Gastroesophageal sphincter (tissue), 4 donors: ENCODE results near the gene TTC9C. TPM values are rescaled to one million over a fixed set of nuclear protein-coding genes. Genes with fewer than 3 reads are reported as not detected.

Source experiments
- ATAC-seq: fragments of 150-250 bp; one replicate; pipeline ENCODE4 v1.9.1; 2016; ENCODE audit warnings: mild to moderate bottlenecking, moderate library complexity
- H3K27ac ChIP-seq, 4 donors: fragments of 200-600 bp; sonication (generic) in 3 of 4; 1 replicate in 3 of 4; 2 replicates in 1 of 4; pipeline ENCODE4 v1.5.1; 2016 to 2019
- H3K27me3 ChIP-seq: fragments of 200-600 bp; sonication (generic); one replicate; pipeline ENCODE4 v1.5.1; 2019
- H3K36me3 ChIP-seq, 2 donors: fragments of 200-600 bp; sonication (generic); one replicate each; pipeline ENCODE4 v1.5.1; 2019; ENCODE audit warnings: control low read depth in 1 of 2
- H3K4me1 ChIP-seq, 3 donors: fragments of 200-600 bp; sonication (generic); 1 replicate in 2 of 3; 2 replicates in 1 of 3; pipeline ENCODE4 v1.5.1; 2016 to 2019; ENCODE audit warnings: control low read depth in 2 of 3
- H3K4me3 ChIP-seq, 2 donors: fragments of 200-600 bp; sonication (generic); one replicate each; pipeline ENCODE4 v1.5.1; 2019; ENCODE audit warnings: mild to moderate bottlenecking in 1 of 2, moderate library complexity in 1 of 2
- H3K9me3 ChIP-seq, 3 donors: fragments of 200-600 bp; sonication (generic); one replicate each; pipeline ENCODE4 v1.5.1; 2017 to 2019; ENCODE audit warnings: control low read depth in 2 of 3
- EP300 ChIP-seq: sonication (generic); formaldehyde crosslinking; IDR thresholded peaks from one replicate; pipeline ENCODE4 v1.6.1; 2017; ENCODE audit warnings: antibody characterized with exemption, mild to moderate bottlenecking
- POLR2A ChIP-seq, 2 donors: fragments of 450-650 bp; IDR thresholded peaks; one replicate each; pipeline ENCODE4 v1.6.1; 2017; ENCODE audit warnings: antibody characterized with exemption in 2 of 2, mild to moderate bottlenecking in 2 of 2, moderate library complexity in 1 of 2
- POLR2AphosphoS5 ChIP-seq: sonication (generic); formaldehyde crosslinking; IDR thresholded peaks from one replicate; pipeline ENCODE4 v1.6.1; 2017; ENCODE audit warnings: antibody characterized with exemption
- WGBS, 2 donors: methylation state at CpG; one replicate each; pipeline ENCODE4 v1.1.5; 2018; ENCODE audit warnings: low coverage in 1 of 2; 5-methylcytosine and 5-hydroxymethylcytosine counted together
- total RNA-seq, 4 donors: library from RNA; depleted of rRNA; stranded (reverse); fragments of >200 nt; gene quantifications; one replicate each; pipeline ENCODE4 v1.1.0, GENCODE V29; 2016
- TF ChIP-seq, protein P1 (sequence below), 4 experiments: fragments of 200-600 bp in 2 of 4; fragments of 450-650 bp in 2 of 4; sonication (generic) in 1 of 4; IDR thresholded peaks; one replicate each; pipeline ENCODE4 v1.5.1; 2017 to 2019; ENCODE audit warnings: antibody characterized with exemption in 4 of 4, mild to moderate bottlenecking in 2 of 4, moderate library complexity in 2 of 4

TTC9C gene
- total RNA-seq, 4 donors from 2014 or later: 12.5 to 20.5 (median 19.8) TPM

DNA sequence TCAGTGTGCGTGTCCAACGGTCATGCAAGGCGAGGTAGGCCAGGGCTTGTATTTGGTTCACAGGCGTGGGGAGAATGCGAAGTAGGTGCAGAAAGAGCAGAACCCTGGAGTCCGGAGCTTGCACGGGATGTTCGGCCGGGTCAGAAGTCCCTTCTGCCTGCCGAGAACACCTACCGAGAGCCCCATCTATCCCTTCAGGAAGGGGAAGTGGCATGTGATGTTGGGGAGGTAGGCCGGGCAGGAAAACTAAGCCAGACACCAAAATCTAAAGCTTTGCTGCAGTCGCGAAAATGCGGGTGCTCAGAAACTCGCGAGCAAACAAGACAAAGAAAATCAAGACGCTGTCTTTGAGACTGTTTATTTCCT, 42.5 kb downstream of the TTC9C start:
- Histone ChIP-seq H3K36me3 (peaks cover 0 to 41% of the 10 kb centered on the region in 2 donors), H3K9me3 (no peaks in the 10 kb centered on the region), H3K27me3 (no peaks in the 10 kb centered on the region), H3K4me1 (peaks cover 0 to 39% (median 18%) of the 10 kb centered on the region in 3 donors), H3K4me3 (peak overlapping the region; percentile 37 to 75), H3K27ac (peak overlapping the region; percentile 82 to 98 (median 98))
- peak; percentile 13 for ATAC-seq
- TF ChIP-seq POLR2A (IDR thresholded peaks at IDR 0.05) (no peak), EP300 (no peak), POLR2AphosphoS5 (no peak)
- TF ChIP-seq, protein P1, sequence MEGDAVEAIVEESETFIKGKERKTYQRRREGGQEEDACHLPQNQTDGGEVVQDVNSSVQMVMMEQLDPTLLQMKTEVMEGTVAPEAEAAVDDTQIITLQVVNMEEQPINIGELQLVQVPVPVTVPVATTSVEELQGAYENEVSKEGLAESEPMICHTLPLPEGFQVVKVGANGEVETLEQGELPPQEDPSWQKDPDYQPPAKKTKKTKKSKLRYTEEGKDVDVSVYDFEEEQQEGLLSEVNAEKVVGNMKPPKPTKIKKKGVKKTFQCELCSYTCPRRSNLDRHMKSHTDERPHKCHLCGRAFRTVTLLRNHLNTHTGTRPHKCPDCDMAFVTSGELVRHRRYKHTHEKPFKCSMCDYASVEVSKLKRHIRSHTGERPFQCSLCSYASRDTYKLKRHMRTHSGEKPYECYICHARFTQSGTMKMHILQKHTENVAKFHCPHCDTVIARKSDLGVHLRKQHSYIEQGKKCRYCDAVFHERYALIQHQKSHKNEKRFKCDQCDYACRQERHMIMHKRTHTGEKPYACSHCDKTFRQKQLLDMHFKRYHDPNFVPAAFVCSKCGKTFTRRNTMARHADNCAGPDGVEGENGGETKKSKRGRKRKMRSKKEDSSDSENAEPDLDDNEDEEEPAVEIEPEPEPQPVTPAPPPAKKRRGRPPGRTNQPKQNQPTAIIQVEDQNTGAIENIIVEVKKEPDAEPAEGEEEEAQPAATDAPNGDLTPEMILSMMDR (IDR thresholded peaks at IDR 0.05): no peak
- 0% methylated on average over 8 of the region's 18 CpGs; no CpG with 5 or more reads in 1 of the 2 donors for WGBS, 2 donors

DNA sequence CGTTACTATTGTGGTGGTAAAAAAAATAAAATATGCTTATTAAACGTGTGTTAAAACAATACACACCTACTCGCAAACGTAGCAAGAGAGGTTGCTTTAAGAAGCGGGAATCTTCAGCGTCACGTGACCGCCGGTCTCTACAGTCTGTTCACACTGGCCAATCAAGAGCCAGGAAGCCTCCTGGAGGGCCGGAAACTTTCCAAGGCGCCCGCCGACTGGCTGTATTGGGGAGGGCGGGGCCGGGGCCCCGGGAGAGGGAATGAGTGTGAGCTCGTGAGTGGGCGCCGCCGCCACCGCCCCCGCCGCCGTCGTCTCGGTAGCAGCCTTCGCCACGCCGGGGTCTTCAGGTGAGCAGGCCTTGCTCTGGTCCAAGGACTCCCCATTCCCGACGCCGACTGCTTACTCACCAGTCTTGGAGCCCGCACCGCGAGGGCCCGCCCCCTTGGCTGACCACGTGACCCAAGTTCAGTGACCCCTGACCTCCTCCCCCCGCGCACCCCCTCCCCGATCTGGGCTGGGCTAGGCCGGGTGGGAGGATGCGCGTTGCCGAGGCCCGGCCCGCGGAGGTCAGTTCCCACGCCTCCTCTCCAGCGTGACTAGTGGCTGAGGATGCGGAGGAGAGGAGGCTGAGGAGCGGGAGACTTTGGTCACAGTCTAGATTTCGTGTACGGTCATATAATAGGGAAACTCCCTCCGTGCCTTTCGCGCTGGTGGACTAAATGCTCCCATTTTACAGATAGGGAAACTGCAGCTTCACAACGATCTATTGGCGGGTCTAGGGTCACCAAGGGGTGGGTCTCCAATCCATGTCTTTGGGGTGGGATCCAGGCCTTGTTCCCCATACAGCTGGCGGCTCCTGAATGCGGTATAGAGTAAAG, 43.1 kb downstream of the TTC9C start, which contains the start of gene TAF6L:
TSS of gene TAF6L (plus strand) at position 253 of the 878 bp plus-strand sequence. CDS start 4,388 bp downstream, outside the sequence.
- WGBS, 2 donors: 1 to 4% methylated on average over 22 to 23 of the region's 60 CpGs
- peak; percentile 99 for ATAC-seq
- TF ChIP-seq, protein P1 (IDR thresholded peaks at IDR 0.05): no peak
- TF ChIP-seq POLR2AphosphoS5: peak; percentile 60
- peak; percentile 9 to 30 for TF ChIP-seq POLR2A (IDR thresholded peaks at IDR 0.05)
- TF ChIP-seq EP300: no peak
- Histone ChIP-seq H3K4me1 (peaks cover 0 to 39% (median 18%) of the 10 kb centered on the region in 3 donors), H3K9me3 (no peaks in the 10 kb centered on the region), H3K27ac (peak within 1 kb of the TSS; percentile 82 to 98 (median 98)), H3K27me3 (no peaks in the 10 kb centered on the region), H3K4me3 (peak within 1 kb of the TSS; percentile 37 to 75), H3K36me3 (peaks cover 0 to 41% of the 10 kb centered on the region in 2 donors)

DNA sequence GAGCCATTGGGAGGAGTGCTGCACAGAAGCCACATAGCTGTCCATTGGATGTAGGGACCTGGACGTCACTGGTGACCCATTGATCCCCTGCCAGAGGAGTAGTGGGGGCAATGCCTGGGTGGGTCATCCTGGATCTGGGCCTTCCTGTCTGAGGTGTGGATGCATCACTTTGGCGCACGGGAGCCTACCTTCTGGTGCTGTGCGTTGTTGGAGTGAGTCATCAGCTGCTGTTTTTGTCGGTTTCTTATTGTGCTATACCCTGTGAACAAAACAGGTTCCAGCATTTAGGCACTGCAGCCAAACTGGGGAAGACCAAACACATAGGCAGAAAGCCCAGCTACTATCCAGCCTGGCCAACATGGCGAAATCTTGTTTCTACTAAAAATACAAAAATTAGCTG, 46.1 kb downstream of the TTC9C start:
- ATAC-seq: no peak
- H3K9me3 ChIP-seq: no peaks in the 10 kb centered on the region
- 80% methylated on average over 1 of the region's 6 CpGs; no CpG with 5 or more reads in 1 of the 2 donors for WGBS, 2 donors
- TF ChIP-seq POLR2A (IDR thresholded peaks at IDR 0.05): no peak
- TF ChIP-seq EP300: no peak
- no peak for TF ChIP-seq POLR2AphosphoS5
- TF ChIP-seq, protein P1 (IDR thresholded peaks at IDR 0.05): no peak
- no peaks in the 10 kb centered on the region for H3K27me3 ChIP-seq
- H3K4me3 ChIP-seq: no peak overlapping the region
- no peak overlapping the region for H3K27ac ChIP-seq
- H3K36me3 ChIP-seq: peaks cover 0 to 47% of the 10 kb centered on the region in 2 donors
- peaks cover 0 to 35% (median 18%) of the 10 kb centered on the region in 3 donors for H3K4me1 ChIP-seq

DNA sequence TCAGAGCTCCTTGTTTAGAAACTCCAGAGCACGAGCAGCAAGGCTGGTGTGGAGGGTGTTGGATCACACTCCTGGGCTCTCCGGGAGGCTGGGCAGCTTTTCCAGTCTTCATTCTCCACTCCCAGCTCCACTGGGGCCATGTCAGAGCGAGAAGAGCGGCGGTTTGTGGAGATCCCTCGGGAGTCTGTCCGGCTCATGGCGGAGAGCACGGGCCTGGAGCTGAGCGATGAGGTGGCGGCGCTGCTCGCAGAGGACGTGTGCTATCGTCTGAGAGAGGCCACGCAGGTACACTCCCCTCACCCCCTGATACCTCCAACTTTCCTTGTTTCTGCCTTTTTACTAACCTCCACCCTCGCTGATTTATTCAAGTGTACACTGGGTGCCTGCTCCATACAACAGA, 47.4 kb downstream of the TTC9C start:
- H3K4me3 ChIP-seq: no peak overlapping the region
- no peak overlapping the region for H3K27ac ChIP-seq
- TF ChIP-seq POLR2A (IDR thresholded peaks at IDR 0.05) (no peak), POLR2AphosphoS5 (no peak), EP300 (no peak)
- TF ChIP-seq, protein P1 (IDR thresholded peaks at IDR 0.05): no peak
- peaks cover 0 to 60% of the 10 kb centered on the region in 2 donors for H3K36me3 ChIP-seq
- no peaks in the 10 kb centered on the region for H3K27me3 ChIP-seq
- H3K9me3 ChIP-seq: no peaks in the 10 kb centered on the region
- 87 to 90% methylated on average over 3 to 5 of the region's 17 CpGs for WGBS, 2 donors
- peaks cover 0 to 23% (median 7%) of the 10 kb centered on the region in 3 donors for H3K4me1 ChIP-seq
- no peak for ATAC-seq
